ENCODE measurements around the gene CSRP3. TPM values are rescaled to one million over a fixed set of nuclear protein-coding genes. Genes with fewer than 3 reads are reported as not detected.
A peak's percentile ranks its signal among the peaks of the same experiment; 100 is the strongest.

Gene CSRP3
- total and polyA plus RNA-seq, 5 donors from 2014 or later, result not detected

DNA sequence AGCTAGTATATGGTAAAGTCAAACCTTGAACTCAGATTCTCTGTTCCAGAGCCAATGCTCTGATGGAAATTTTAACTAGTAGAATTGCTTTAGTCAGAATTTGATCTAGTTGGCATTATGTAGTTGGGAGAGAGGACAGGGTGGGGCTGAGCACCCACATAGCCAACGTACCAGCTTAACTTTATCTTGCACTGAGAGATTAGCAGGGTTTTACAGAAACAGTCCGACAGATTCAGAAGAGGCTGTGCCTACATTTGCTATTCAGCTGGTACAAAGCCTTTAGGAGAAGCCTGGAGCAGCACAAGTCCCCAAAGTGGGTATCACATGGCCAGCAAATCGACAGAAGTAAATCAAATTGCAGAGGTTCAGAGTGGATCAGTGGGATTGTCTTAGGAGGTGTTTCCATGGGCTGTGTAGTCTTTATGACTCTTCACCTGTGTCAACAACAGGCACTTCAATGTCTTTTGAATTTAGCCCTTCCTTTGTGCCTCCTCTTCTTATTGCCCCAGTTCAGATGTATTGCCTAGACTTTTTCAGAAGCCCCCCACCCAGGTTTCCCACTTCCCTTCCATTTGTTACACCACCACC is 7.3 kb upstream of the CSRP3 start:
- Histone ChIP-seq H3K27ac (ENCODE audit: insufficient read depth, low read length, poor library complexity, severe bottlenecking) (no peak overlapping the region), H3K4me1 (ENCODE audit: control insufficient read depth, insufficient read depth, low read length, poor library complexity, severe bottlenecking) (no peaks in the 10 kb centered on the region), H3K9me3 (ENCODE audit: control insufficient read depth in 2 of 2, low read length in 2 of 2) (no peaks in the 10 kb centered on the region), H3K4me3 (ENCODE audit: low read depth, low read length) (no peak overlapping the region), H3K36me3 (ENCODE audit: control insufficient read depth, insufficient read depth, low read length) (no peaks in the 10 kb centered on the region), H3K27me3 (ENCODE audit: control insufficient read depth, insufficient read depth, low read length) (peaks cover 5% of the 10 kb centered on the region)
- no peak overlapping the region for H3K4me3 Mint-ChIP-seq
- no peak overlapping the region for H3K27ac Mint-ChIP-seq
- no peaks in the 10 kb centered on the region for H3K9me3 Mint-ChIP-seq
- no peak for ATAC-seq (ENCODE audit: low read depth in 2 of 2)
- H3K4me1 Mint-ChIP-seq, result no peaks in the 10 kb centered on the region
- no peaks in the 10 kb centered on the region for H3K36me3 Mint-ChIP-seq
- peaks cover 29% of the 10 kb centered on the region for H3K27me3 Mint-ChIP-seq
- no peak for DNase-seq

DNA sequence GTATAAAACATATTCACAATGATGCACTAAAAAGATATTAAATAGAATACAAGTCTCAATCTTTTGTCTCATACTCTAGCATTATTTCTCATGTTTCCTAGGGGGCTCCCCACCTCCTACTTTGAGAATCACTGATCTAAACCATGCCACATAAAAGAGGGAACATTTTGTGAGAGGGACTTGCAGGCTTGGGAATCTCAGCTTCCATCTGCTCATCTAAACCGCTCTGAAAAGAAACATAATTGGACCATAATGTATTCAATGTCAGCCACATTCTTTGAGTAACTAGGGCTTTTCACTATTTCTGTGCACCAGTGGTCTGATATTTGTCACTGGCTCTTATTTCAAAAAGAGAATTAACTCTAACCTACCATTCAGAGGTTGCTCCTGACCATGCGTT is 6.4 kb upstream of the CSRP3 start:
- no peaks in the 10 kb centered on the region for H3K4me1 Mint-ChIP-seq
- H3K27me3 ChIP-seq (ENCODE audit: control insufficient read depth, insufficient read depth, low read length), result peaks cover 2% of the 10 kb centered on the region
- H3K9me3 ChIP-seq (ENCODE audit: control insufficient read depth in 2 of 2, low read length in 2 of 2), result no peaks in the 10 kb centered on the region
- H3K27ac Mint-ChIP-seq, result no peak overlapping the region
- H3K4me3 Mint-ChIP-seq, result no peak overlapping the region
- ATAC-seq (ENCODE audit: low read depth in 2 of 2), result no peak
- H3K4me3 ChIP-seq (ENCODE audit: low read depth, low read length), result no peak overlapping the region
- H3K9me3 Mint-ChIP-seq, result no peaks in the 10 kb centered on the region
- no peak overlapping the region for H3K27ac ChIP-seq (ENCODE audit: insufficient read depth, low read length, poor library complexity, severe bottlenecking)
- no peak for DNase-seq
- peaks cover 25% of the 10 kb centered on the region for H3K27me3 Mint-ChIP-seq
- no peaks in the 10 kb centered on the region for H3K36me3 ChIP-seq (ENCODE audit: control insufficient read depth, insufficient read depth, low read length)
- H3K36me3 Mint-ChIP-seq, result no peaks in the 10 kb centered on the region
- no peaks in the 10 kb centered on the region for H3K4me1 ChIP-seq (ENCODE audit: control insufficient read depth, insufficient read depth, low read length, poor library complexity, severe bottlenecking)

DNA sequence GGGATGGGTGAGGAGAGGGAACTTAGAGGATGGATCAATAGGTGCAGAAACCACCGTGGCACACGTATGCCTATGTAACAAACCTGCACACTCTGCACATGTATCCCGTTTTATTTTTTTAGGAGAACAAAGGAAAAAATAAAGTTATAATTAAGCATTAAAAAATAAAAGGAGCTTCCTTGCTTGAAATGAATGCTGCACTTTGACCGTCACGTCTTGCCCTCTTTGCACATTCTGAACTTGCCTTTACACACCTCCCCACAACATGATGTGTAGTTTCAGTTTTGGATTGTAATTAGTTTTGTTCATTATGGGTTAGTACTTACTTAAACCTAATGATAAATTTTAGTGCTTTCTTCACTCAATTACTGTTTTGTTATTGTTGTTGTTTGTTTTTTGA is 3.1 kb upstream of the CSRP3 start:
- Mint-ChIP-seq H3K27ac (no peak overlapping the region), H3K27me3 (peaks cover 22% of the 10 kb centered on the region), H3K4me1 (peaks cover 0 to 4% (median 0%) of the 10 kb centered on the region in 4 donors), H3K9me3 (no peaks in the 10 kb centered on the region), H3K36me3 (no peaks in the 10 kb centered on the region), H3K4me3 (peak overlapping the region in 1 of 4 donors; percentile 30)
- ATAC-seq (ENCODE audit: low read depth in 2 of 2), result no peak
- DNase-seq, result no peak
- Histone ChIP-seq H3K4me3 (ENCODE audit: low read depth, low read length) (no peak overlapping the region), H3K27ac (ENCODE audit: insufficient read depth, low read length, poor library complexity, severe bottlenecking) (no peak overlapping the region), H3K4me1 (ENCODE audit: control insufficient read depth, insufficient read depth, low read length, poor library complexity, severe bottlenecking) (no peaks in the 10 kb centered on the region), H3K9me3 (ENCODE audit: control insufficient read depth in 2 of 2, low read length in 2 of 2) (no peaks in the 10 kb centered on the region), H3K36me3 (ENCODE audit: control insufficient read depth, insufficient read depth, low read length) (no peaks in the 10 kb centered on the region), H3K27me3 (ENCODE audit: control insufficient read depth, insufficient read depth, low read length) (peaks cover 3% of the 10 kb centered on the region)

DNA sequence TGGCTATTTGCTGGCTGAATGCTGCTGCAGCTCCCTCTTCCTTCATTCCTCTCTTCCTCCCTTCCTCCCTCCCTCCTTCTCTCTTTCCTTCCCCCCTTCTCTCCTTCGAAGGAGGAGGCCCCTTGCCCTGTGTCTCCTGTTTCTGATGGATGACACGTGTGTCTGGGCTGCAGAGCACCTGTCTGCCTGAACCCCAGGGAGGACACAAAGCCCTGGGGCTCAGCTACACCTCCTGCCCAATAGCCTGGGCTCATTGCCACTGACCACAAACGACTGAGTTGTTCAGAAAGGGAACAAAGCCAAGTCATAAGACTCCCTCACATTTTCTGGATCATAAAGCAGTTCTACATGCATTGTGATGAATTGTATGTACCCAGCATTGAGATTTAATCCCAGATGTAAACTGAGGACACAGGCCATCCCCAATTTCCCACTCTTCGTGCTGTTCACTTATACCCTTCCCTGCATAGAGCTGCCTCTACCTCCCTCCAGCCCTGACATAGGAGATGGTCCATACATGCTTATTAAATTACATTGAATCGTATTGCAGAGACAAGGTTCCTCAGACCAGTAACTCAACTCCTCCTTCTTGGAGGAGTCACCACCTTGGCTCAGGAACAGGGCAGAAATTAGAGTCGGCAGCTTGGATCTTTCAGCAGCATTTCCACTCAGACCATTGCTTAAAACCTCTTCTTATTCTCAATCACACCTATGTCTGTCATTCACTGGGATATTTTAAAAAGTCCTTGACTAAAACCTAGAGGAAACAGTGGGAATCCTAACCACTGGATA is 1.2 kb downstream of the CSRP3 start:
- ATAC-seq (ENCODE audit: low read depth in 2 of 2) (no peak), DNase-seq (no peak)
- peaks cover 0 to 4% (median 0%) of the 10 kb centered on the region in 4 donors for H3K4me1 Mint-ChIP-seq
- H3K4me3 ChIP-seq (ENCODE audit: low read depth, low read length), result no peak overlapping the region
- H3K4me1 ChIP-seq (ENCODE audit: control insufficient read depth, insufficient read depth, low read length, poor library complexity, severe bottlenecking), result no peaks in the 10 kb centered on the region
- H3K27me3 ChIP-seq (ENCODE audit: control insufficient read depth, insufficient read depth, low read length), result peaks cover 3% of the 10 kb centered on the region
- peaks cover 18% of the 10 kb centered on the region for H3K27me3 Mint-ChIP-seq
- H3K36me3 ChIP-seq (ENCODE audit: control insufficient read depth, insufficient read depth, low read length), result no peaks in the 10 kb centered on the region
- no peaks in the 10 kb centered on the region for H3K36me3 Mint-ChIP-seq
- no peak overlapping the region for H3K27ac ChIP-seq (ENCODE audit: insufficient read depth, low read length, poor library complexity, severe bottlenecking)
- no peaks in the 10 kb centered on the region for H3K9me3 ChIP-seq (ENCODE audit: control insufficient read depth in 2 of 2, low read length in 2 of 2)
- no peak overlapping the region for H3K27ac Mint-ChIP-seq
- no peaks in the 10 kb centered on the region for H3K9me3 Mint-ChIP-seq
- no peak overlapping the region for H3K4me3 Mint-ChIP-seq

DNA sequence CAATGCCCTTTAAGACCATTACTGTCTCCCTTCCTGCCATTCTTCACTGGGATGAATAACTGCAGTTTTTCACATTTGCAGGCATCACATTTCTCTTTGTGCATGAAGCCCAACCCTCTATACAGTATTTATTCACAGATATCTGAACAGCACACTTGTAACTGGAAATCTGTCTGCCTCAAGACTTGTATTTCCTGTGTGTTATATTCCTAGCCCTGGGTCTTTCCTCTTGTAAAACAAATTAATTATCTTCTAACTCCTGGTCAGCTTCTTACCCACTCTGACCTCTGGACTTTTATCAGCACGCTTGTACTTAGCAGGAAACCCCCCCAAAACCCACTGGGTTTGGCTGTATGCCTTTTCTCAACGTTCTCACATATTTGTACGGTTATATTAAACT is 2.0 kb downstream of the CSRP3 start:
- no peak for DNase-seq
- peaks cover 0 to 4% (median 0%) of the 10 kb centered on the region in 4 donors for H3K4me1 Mint-ChIP-seq
- no peaks in the 10 kb centered on the region for H3K36me3 Mint-ChIP-seq
- H3K27ac ChIP-seq (ENCODE audit: insufficient read depth, low read length, poor library complexity, severe bottlenecking), result no peak overlapping the region
- peaks cover 3% of the 10 kb centered on the region for H3K27me3 ChIP-seq (ENCODE audit: control insufficient read depth, insufficient read depth, low read length)
- no peak for ATAC-seq (ENCODE audit: low read depth in 2 of 2)
- no peaks in the 10 kb centered on the region for H3K9me3 Mint-ChIP-seq
- H3K27me3 Mint-ChIP-seq, result peaks cover 18% of the 10 kb centered on the region
- H3K9me3 ChIP-seq (ENCODE audit: control insufficient read depth in 2 of 2, low read length in 2 of 2), result no peaks in the 10 kb centered on the region
- no peak overlapping the region for H3K4me3 Mint-ChIP-seq
- H3K4me3 ChIP-seq (ENCODE audit: low read depth, low read length), result no peak overlapping the region
- no peaks in the 10 kb centered on the region for H3K4me1 ChIP-seq (ENCODE audit: control insufficient read depth, insufficient read depth, low read length, poor library complexity, severe bottlenecking)
- no peaks in the 10 kb centered on the region for H3K36me3 ChIP-seq (ENCODE audit: control insufficient read depth, insufficient read depth, low read length)
- H3K27ac Mint-ChIP-seq, result no peak overlapping the region

DNA sequence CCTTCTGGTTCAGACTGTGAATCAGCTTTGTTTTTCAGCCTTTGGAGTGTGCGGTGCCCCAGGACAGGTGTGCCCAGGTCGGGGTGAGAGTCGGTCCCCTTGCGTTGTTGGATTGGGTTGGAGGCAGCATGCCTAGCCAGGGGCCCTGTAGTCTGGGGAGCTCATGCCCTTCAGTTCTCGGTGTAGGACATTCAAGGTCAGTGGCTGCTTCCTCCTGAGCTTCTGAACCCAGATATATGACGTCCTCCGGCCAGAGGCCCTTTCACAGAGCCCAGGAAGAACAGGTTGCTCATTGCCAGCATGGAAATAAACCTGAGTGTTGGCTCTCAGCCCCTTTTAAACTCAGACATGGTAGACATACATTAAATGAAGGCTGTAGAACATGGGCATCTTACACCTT is 2.7 kb downstream of the CSRP3 start:
- no peak for DNase-seq
- no peak overlapping the region for H3K27ac Mint-ChIP-seq

DNA sequence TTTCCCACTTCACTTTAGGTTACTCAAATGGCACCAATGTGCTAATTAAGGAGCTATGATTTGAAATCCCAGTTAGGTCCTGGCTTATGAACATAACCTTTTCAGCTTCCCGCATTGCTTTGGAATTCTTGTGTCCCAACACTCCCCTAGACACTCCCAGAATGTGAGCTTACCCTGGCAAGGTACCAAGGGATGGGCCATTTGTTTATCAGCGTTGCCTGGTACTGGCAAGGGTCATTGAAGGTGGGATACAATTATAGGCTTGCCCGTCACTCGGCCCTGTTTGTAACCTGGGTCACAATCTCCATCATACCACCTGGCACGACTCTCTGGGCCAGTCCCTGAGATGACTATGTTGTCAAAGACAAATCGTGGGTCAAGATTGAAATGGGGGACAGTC is 5.4 kb downstream of the CSRP3 start:
- Mint-ChIP-seq H3K4me3 (no peak overlapping the region), H3K9me3 (no peaks in the 10 kb centered on the region), H3K27ac (no peak overlapping the region), H3K4me1 (peaks cover 0 to 4% (median 0%) of the 10 kb centered on the region in 4 donors), H3K36me3 (no peaks in the 10 kb centered on the region), H3K27me3 (peaks cover 18% of the 10 kb centered on the region)
- no peak overlapping the region for H3K27ac ChIP-seq (ENCODE audit: insufficient read depth, low read length, poor library complexity, severe bottlenecking)
- ATAC-seq (ENCODE audit: low read depth in 2 of 2), result no peak
- H3K36me3 ChIP-seq (ENCODE audit: control insufficient read depth, insufficient read depth, low read length), result no peaks in the 10 kb centered on the region
- no peaks in the 10 kb centered on the region for H3K4me1 ChIP-seq (ENCODE audit: control insufficient read depth, insufficient read depth, low read length, poor library complexity, severe bottlenecking)
- no peak overlapping the region for H3K4me3 ChIP-seq (ENCODE audit: low read depth, low read length)
- no peaks in the 10 kb centered on the region for H3K9me3 ChIP-seq (ENCODE audit: control insufficient read depth in 2 of 2, low read length in 2 of 2)
- DNase-seq, result no peak
- H3K27me3 ChIP-seq (ENCODE audit: control insufficient read depth, insufficient read depth, low read length), result peaks cover 3% of the 10 kb centered on the region

More for the DNA sequence above, 2.7 kb downstream of the CSRP3 start:
- Histone ChIP-seq H3K4me3 (ENCODE audit: low read depth, low read length) (no peak overlapping the region), H3K4me1 (ENCODE audit: control insufficient read depth, insufficient read depth, low read length, poor library complexity, severe bottlenecking) (no peaks in the 10 kb centered on the region), H3K9me3 (ENCODE audit: control insufficient read depth in 2 of 2, low read length in 2 of 2) (no peaks in the 10 kb centered on the region), H3K27me3 (ENCODE audit: control insufficient read depth, insufficient read depth, low read length) (peaks cover 3% of the 10 kb centered on the region), H3K27ac (ENCODE audit: insufficient read depth, low read length, poor library complexity, severe bottlenecking) (no peak overlapping the region), H3K36me3 (ENCODE audit: control insufficient read depth, insufficient read depth, low read length) (no peaks in the 10 kb centered on the region)
- no peaks in the 10 kb centered on the region for H3K9me3 Mint-ChIP-seq
- peaks cover 0 to 4% (median 0%) of the 10 kb centered on the region in 4 donors for H3K4me1 Mint-ChIP-seq
- H3K27me3 Mint-ChIP-seq, result peaks cover 18% of the 10 kb centered on the region
- H3K36me3 Mint-ChIP-seq, result no peaks in the 10 kb centered on the region
- no peak for ATAC-seq (ENCODE audit: low read depth in 2 of 2)
- no peak overlapping the region for H3K4me3 Mint-ChIP-seq
